ENCODE data around the gene CAP1.
"Not testable (repeated sequence)": the region's sequence is repeated elsewhere in the genome, so short reads cannot be mapped to it uniquely, and the experiment has no call there.

The CAP1 gene

GRCh38 chr1:40004857-40005256 is 35.7 kb upstream of the CAP1 start:
- TF ChIP-seq CTCF (IDR thresholded peaks at IDR 0.05) (no peak), ZFX (IDR thresholded peaks at IDR 0.05; ENCODE audit: borderline replicate concordance) (no peak)
- no peak overlapping the region for H3K27ac ChIP-seq

- not testable (repeated sequence) for H3K27ac ChIP-seq
These were observed 33.0 kb upstream of the CAP1 start for GRCh38 chr1:40007481-40008034.

GRCh38 chr1:40011198-40011597 is 29.3 kb upstream of the CAP1 start:
- TF ChIP-seq ZFX (IDR thresholded peaks at IDR 0.05; ENCODE audit: borderline replicate concordance): no peak
- no peak for TF ChIP-seq CTCF (IDR thresholded peaks at IDR 0.05)

GRCh38 chr1:40014253-40014706 is 26.2 kb upstream of the CAP1 start:
- H3K27ac ChIP-seq: no peak overlapping the region
- TF ChIP-seq CTCF (IDR thresholded peaks at IDR 0.05) (no peak), ZFX (IDR thresholded peaks at IDR 0.05; ENCODE audit: borderline replicate concordance) (no peak)

More at GRCh38 chr1:40011198-40011597, 29.3 kb upstream of the CAP1 start:
- no peak overlapping the region for H3K27ac ChIP-seq

- no peak overlapping the region for H3K27ac ChIP-seq
- TF ChIP-seq CTCF (IDR thresholded peaks at IDR 0.05) (no peak), ZFX (IDR thresholded peaks at IDR 0.05; ENCODE audit: borderline replicate concordance) (no peak)
These were observed 25.5 kb upstream of the CAP1 start for GRCh38 chr1:40014812-40015594.

- no peak for TF ChIP-seq ZFX (IDR thresholded peaks at IDR 0.05; ENCODE audit: borderline replicate concordance)
- TF ChIP-seq CTCF (IDR thresholded peaks at IDR 0.05): no peak
- H3K27ac ChIP-seq: no peak overlapping the region
These were observed 22.5 kb upstream of the CAP1 start for GRCh38 chr1:40017951-40018575.

- no peak for TF ChIP-seq CTCF (IDR thresholded peaks at IDR 0.05)
- no peak for TF ChIP-seq ZFX (IDR thresholded peaks at IDR 0.05; ENCODE audit: borderline replicate concordance)
- H3K27ac ChIP-seq: no peak overlapping the region
These were observed 20.0 kb upstream of the CAP1 start for GRCh38 chr1:40020447-40021085.
